H9 (cell line): ENCODE data around the gene BACE2. TPM values are rescaled to one million over a fixed set of nuclear protein-coding genes. Genes with fewer than 3 reads are reported as not detected.

Experiments used
- DNase-seq: peaks from one replicate; pipeline ENCODE4 v3.0.0-alpha.2; 2017
- H2AFZ ChIP-seq: one replicate; pipeline ENCODE4 v1.6.1; 2013; ENCODE audit warnings: mild to moderate bottlenecking, low read length, control low read depth, moderate library complexity
- H2AK5ac ChIP-seq: 2 replicates; pipeline ENCODE4 v1.6.1; 2013; ENCODE audit warnings: low read length, control low read depth, mixed read lengths; ENCODE audit not compliant: insufficient read length
- H2BK120ac ChIP-seq: one replicate; pipeline ENCODE4 v1.6.1; 2013; ENCODE audit warnings: low read depth, mild to moderate bottlenecking, low read length, control low read depth, inconsistent platforms; ENCODE audit not compliant: poor library complexity, severe bottlenecking
- H2BK12ac ChIP-seq: 2 replicates; pipeline ENCODE4 v1.6.1; 2013; ENCODE audit warnings: low read length, control low read depth, mixed read lengths, low read depth; ENCODE audit not compliant: insufficient read length
- H2BK15ac ChIP-seq: 2 replicates; pipeline ENCODE4 v1.6.1; 2013; ENCODE audit warnings: low read depth, low read length, control low read depth
- H2BK20ac ChIP-seq: one replicate; pipeline ENCODE4 v1.6.1; 2013; ENCODE audit warnings: low read depth, mild to moderate bottlenecking, low read length, control low read depth, inconsistent platforms; ENCODE audit not compliant: poor library complexity, severe bottlenecking
- H2BK5ac ChIP-seq: 2 replicates; pipeline ENCODE4 v1.6.1; 2013; ENCODE audit warnings: low read length, control low read depth, mixed read lengths; ENCODE audit not compliant: insufficient read length
- H3K14ac ChIP-seq: 2 replicates; pipeline ENCODE4 v1.6.1; 2013; ENCODE audit warnings: low read length, control low read depth; ENCODE audit not compliant: insufficient read depth
- H3K18ac ChIP-seq: 2 replicates; pipeline ENCODE4 v1.6.1; 2013; ENCODE audit warnings: low read depth, mild to moderate bottlenecking, mixed read lengths, low read length, control low read depth; ENCODE audit not compliant: insufficient read length
- H3K23ac ChIP-seq: 2 replicates; pipeline ENCODE4 v1.6.1; 2013; ENCODE audit warnings: low read length, control low read depth, mixed read lengths, low read depth; ENCODE audit not compliant: insufficient read length
- H3K23me2 ChIP-seq: 2 replicates; pipeline ENCODE4 v1.6.1; 2013; ENCODE audit warnings: low read depth, mild to moderate bottlenecking, mixed read lengths, low read length, control low read depth; ENCODE audit not compliant: insufficient read length, poor library complexity, severe bottlenecking
- H3K27ac ChIP-seq: 2 replicates; pipeline ENCODE4 v1.5.1; 2013; ENCODE audit warnings: low read length, control low read depth, mixed read lengths, low read depth; ENCODE audit not compliant: insufficient read length
- H3K27me3 ChIP-seq: 2 replicates; pipeline ENCODE4 v1.6.1; 2013; ENCODE audit warnings: low read length, control low read depth, inconsistent platforms; ENCODE audit not compliant: insufficient read depth
- H3K4ac ChIP-seq: 2 replicates; pipeline ENCODE4 v1.6.1; 2013; ENCODE audit warnings: low read depth, mild to moderate bottlenecking, control low read depth, inconsistent platforms, low read length, moderate library complexity
- H3K4me1 ChIP-seq: 2 replicates; pipeline ENCODE4 v1.6.1; 2013; ENCODE audit warnings: low read length, control low read depth, inconsistent platforms; ENCODE audit not compliant: insufficient read depth
- H3K4me2 ChIP-seq: 2 replicates; pipeline ENCODE4 v1.6.1; 2013; ENCODE audit warnings: low read length, control low read depth, mixed read lengths; ENCODE audit not compliant: insufficient read length, insufficient read depth
- H3K56ac ChIP-seq: 2 replicates; pipeline ENCODE4 v1.6.1; 2013; ENCODE audit warnings: low read depth, mild to moderate bottlenecking, mixed read lengths, low read length, control low read depth; ENCODE audit not compliant: insufficient read length
- H3K79me1 ChIP-seq: 2 replicates; pipeline ENCODE4 v1.6.1; 2013; ENCODE audit warnings: low read depth, mild to moderate bottlenecking, moderate library complexity, low read length, control low read depth, inconsistent platforms; ENCODE audit not compliant: insufficient read depth, poor library complexity, severe bottlenecking
- H3K79me2 ChIP-seq: 2 replicates; pipeline ENCODE4 v1.6.1; 2013; ENCODE audit warnings: low read length, control low read depth, inconsistent platforms; ENCODE audit not compliant: insufficient read depth
- H3K9ac ChIP-seq: 2 replicates; pipeline ENCODE4 v1.6.1; 2013; ENCODE audit warnings: low read length, control low read depth, mixed read lengths; ENCODE audit not compliant: insufficient read length; ENCODE audit errors: extremely low read depth
- H3K9me3 ChIP-seq: one replicate; pipeline ENCODE4 v1.6.1; 2013; ENCODE audit warnings: low read depth, low read length, inconsistent platforms; ENCODE audit not compliant: control insufficient read depth
- H3T11ph ChIP-seq: one replicate; pipeline ENCODE4 v1.6.1; 2013; ENCODE audit warnings: mild to moderate bottlenecking, low read length, control low read depth, inconsistent platforms
- H4K20me1 ChIP-seq: one replicate; pipeline ENCODE4 v1.6.1; 2013; ENCODE audit not compliant: control insufficient read depth, insufficient read length, insufficient read depth
- H4K5ac ChIP-seq: 2 replicates; pipeline ENCODE4 v1.6.1; 2013; ENCODE audit warnings: low read depth, mild to moderate bottlenecking, mixed read lengths, low read length, control low read depth; ENCODE audit not compliant: insufficient read length
- H4K8ac ChIP-seq: replicated peaks from 2 replicates; pipeline ENCODE4 v1.6.1; 2013; ENCODE audit warnings: low read length, control low read depth, mixed read lengths, low read depth; ENCODE audit not compliant: insufficient read length
- H4K91ac ChIP-seq: 2 replicates; pipeline ENCODE4 v1.6.1; 2013; ENCODE audit warnings: low read depth, mild to moderate bottlenecking, moderate library complexity, mixed read lengths, low read length, control low read depth; ENCODE audit not compliant: insufficient read length
- H3K27ac Mint-ChIP-seq, 3 experiments: 2 replicates in 2 of 3; 3 replicates in 1 of 3; pipeline ENCODE4 v1.8.0; 2020 to 2021; ENCODE audit warnings: mixed read lengths in 3 of 3, mild to moderate bottlenecking in 1 of 3, moderate library complexity in 1 of 3
- H3K27me3 Mint-ChIP-seq: 2 replicates; pipeline ENCODE4 v1.8.0; 2021; ENCODE audit warnings: low read depth, mild to moderate bottlenecking, moderate library complexity, mixed read lengths
- H3K36me3 Mint-ChIP-seq, 3 experiments: 2 replicates in 2 of 3; 3 replicates in 1 of 3; pipeline ENCODE4 v1.8.0; 2020 to 2021; ENCODE audit warnings: low read depth in 3 of 3, mixed read lengths in 3 of 3; ENCODE audit not compliant: insufficient read depth in 1 of 3
- H3K4me1 Mint-ChIP-seq, 2 experiments: 2 replicates each; pipeline ENCODE4 v1.8.0; 2020; ENCODE audit warnings: mixed read lengths in 2 of 2
- H3K4me3 Mint-ChIP-seq, 2 experiments: 2 replicates in 1 of 2; 3 replicates in 1 of 2; pipeline ENCODE4 v1.8.0; 2020 to 2021; ENCODE audit warnings: mild to moderate bottlenecking in 2 of 2, mixed read lengths in 2 of 2, moderate library complexity in 1 of 2
- H3K9me3 Mint-ChIP-seq, 2 experiments: 2 replicates in 1 of 2; 3 replicates in 1 of 2; pipeline ENCODE4 v1.8.0; 2020; ENCODE audit warnings: mild to moderate bottlenecking in 2 of 2, mixed read lengths in 2 of 2, moderate library complexity in 1 of 2
- CTCF ChIP-seq: fragments of 200-600 bp; sonication (generic); conservative IDR thresholded peaks from 3 replicates; pipeline ENCODE4 v1.8.0; 2021; ENCODE audit warnings: antibody characterized with exemption, mild to moderate bottlenecking
- WGBS: extraction: QIAGEN DNeasy Blood & Tissue Kit; methylation state at CpG from one replicate; pipeline ENCODE4 v1.1.7; 2013; ENCODE audit warnings: missing lambda C conversion rate, low lambda C conversion rate, mixed read lengths; ENCODE audit not compliant: insufficient read length; ENCODE audit errors: extremely low coverage; 5-methylcytosine and 5-hydroxymethylcytosine counted together
- total RNA-seq: library from RNA; stranded (reverse); gene quantifications from 2 replicates; pipeline ENCODE4 v1.2.1, GENCODE V29; 2021

BACE2 gene
- total RNA-seq, 1 experiment from 2014 or later = 8.0 TPM

GRCh38 chr21:41233916-41234315, 66.0 kb downstream of the BACE2 start:
- Histone ChIP-seq H3K23ac (no peak overlapping the region), H4K8ac (no peak overlapping the region), H3K4me1 (no peaks in the 10 kb centered on the region), H3T11ph (no peak overlapping the region), H2BK5ac (no peak overlapping the region), H3K79me2 (no peaks in the 10 kb centered on the region), H3K4ac (no peak overlapping the region), H3K9me3 (no peaks in the 10 kb centered on the region), H3K23me2 (no peaks in the 10 kb centered on the region), H2AK5ac (no peak overlapping the region), H4K5ac (no peak overlapping the region), H3K56ac (no peak overlapping the region), H3K18ac (no peak overlapping the region), H2BK20ac (no peak overlapping the region), H3K27ac (no peak overlapping the region), H3K4me2 (no peak overlapping the region), H3K79me1 (no peaks in the 10 kb centered on the region), H4K20me1 (no peaks in the 10 kb centered on the region), H2BK120ac (no peak overlapping the region), H2BK15ac (no peak overlapping the region), H2BK12ac (no peak overlapping the region), H2AFZ (no peak overlapping the region), H3K14ac (no peak overlapping the region), H3K27me3 (no peaks in the 10 kb centered on the region), H4K91ac (no peak overlapping the region), H3K9ac (no peak overlapping the region)
- Mint-ChIP-seq H3K9me3 (no peaks in the 10 kb centered on the region; a peak in 1 of 5 replicates), H3K4me3 (no peak overlapping the region), H3K36me3 (peaks cover 1 to 8% (median 7%) of the 10 kb centered on the region in 3 experiments), H3K27ac (no peak overlapping the region), H3K4me1 (peaks cover 7 to 10% of the 10 kb centered on the region in 2 experiments), H3K27me3 (no peaks in the 10 kb centered on the region; the same call in 1 of the 2 replicates)
- no peak for TF ChIP-seq CTCF
- no CpG with 5 or more reads among the region's 6 CpGs for WGBS
- no peak for DNase-seq
